Loucy (cell line): ENCODE measurements around the gene SEMA5A.

Source experiments
- H2AFZ ChIP-seq: fragments of 200-600 bp; sonication (generic); 2 replicates; pipeline ENCODE4 v1.6.0; 2016; ENCODE audit warnings: antibody characterized with exemption, mild to moderate bottlenecking, low read length, moderate library complexity
- H3F3A ChIP-seq: fragments of 200-600 bp; 2 replicates; pipeline ENCODE4 v1.6.0; 2016; ENCODE audit warnings: antibody characterized with exemption, low read depth, mild to moderate bottlenecking
- H3K27me3 ChIP-seq: fragments of 200-600 bp; sonication (generic); 2 replicates; pipeline ENCODE4 v1.6.1; 2014; ENCODE audit warnings: low read length, mild to moderate bottlenecking; ENCODE audit not compliant: insufficient read depth, poor library complexity, severe bottlenecking
- H3K36me3 ChIP-seq: fragments of 200-600 bp; sonication (generic); 2 replicates; pipeline ENCODE4 v1.6.1; 2016; ENCODE audit warnings: low read length; ENCODE audit not compliant: insufficient read depth
- H3K4me1 ChIP-seq: fragments of 200-600 bp; sonication (generic); 2 replicates; pipeline ENCODE4 v1.5.1; 2014; ENCODE audit warnings: low read length, mild to moderate bottlenecking; ENCODE audit not compliant: insufficient read depth, poor library complexity, severe bottlenecking
- H3K4me2 ChIP-seq: fragments of 200-600 bp; sonication (generic); 2 replicates; pipeline ENCODE4 v1.6.0; 2014; ENCODE audit warnings: antibody characterized with exemption, low read length, low read depth, mild to moderate bottlenecking; ENCODE audit not compliant: poor library complexity, severe bottlenecking
- H3K4me3 ChIP-seq: fragments of 200-600 bp; sonication (generic); 2 replicates; pipeline ENCODE4 v1.5.1; 2014; ENCODE audit warnings: low read length, mild to moderate bottlenecking, mixed read lengths; ENCODE audit not compliant: poor library complexity, severe bottlenecking
- H3K79me2 ChIP-seq: fragments of 200-600 bp; sonication (generic); 2 replicates; pipeline ENCODE4 v1.6.1; 2014; ENCODE audit warnings: low read length; ENCODE audit not compliant: insufficient read depth
- H3K9ac ChIP-seq: fragments of 200-600 bp; sonication (generic); 2 replicates; pipeline ENCODE4 v1.6.0; 2014; ENCODE audit warnings: mild to moderate bottlenecking, low read depth, low read length, moderate library complexity; ENCODE audit not compliant: poor library complexity, severe bottlenecking
- H3K9me2 ChIP-seq: fragments of 200-600 bp; sonication (generic); replicated peaks from 2 replicates; pipeline ENCODE4 v1.6.1; 2016; ENCODE audit warnings: low read depth, low read length, mixed read lengths
- H3K9me3 ChIP-seq: fragments of 200-600 bp; sonication (generic); 2 replicates; pipeline ENCODE4 v1.6.1; 2014; ENCODE audit warnings: mild to moderate bottlenecking, antibody characterized with exemption, low read length, low read depth; ENCODE audit not compliant: insufficient read depth
- H4K20me1 ChIP-seq: fragments of 200-600 bp; sonication (generic); 2 replicates; pipeline ENCODE4 v1.6.0; 2014; ENCODE audit warnings: antibody characterized with exemption, low read length, mild to moderate bottlenecking; ENCODE audit not compliant: insufficient read depth, poor library complexity, severe bottlenecking
- CTCF ChIP-seq: fragments of 200-600 bp; sonication (generic); conservative IDR thresholded peaks from 2 replicates; pipeline ENCODE4 v1.5.1; 2014; ENCODE audit warnings: mild to moderate bottlenecking, antibody characterized with exemption, low read length
- EZH2phosphoT487 ChIP-seq: fragments of 200-600 bp; IDR thresholded peaks from 2 replicates; pipeline ENCODE4 v1.6.1; 2018; ENCODE audit warnings: antibody characterized with exemption, mild to moderate bottlenecking, moderate library complexity, borderline replicate concordance

Gene SEMA5A

GRCh38 chr5:9058666-9059065 lies 487.2 kb downstream of the SEMA5A start:
- H3K79me2 ChIP-seq = no peaks in the 10 kb centered on the region
- no peaks in the 10 kb centered on the region for H4K20me1 ChIP-seq
- H3K9me2 ChIP-seq = no peaks in the 10 kb centered on the region
- no peak overlapping the region for H3K4me3 ChIP-seq
- no peak overlapping the region for H3K4me2 ChIP-seq
- H3K9ac ChIP-seq = no peak overlapping the region
- H3F3A ChIP-seq = no peaks in the 10 kb centered on the region
- H3K36me3 ChIP-seq = no peaks in the 10 kb centered on the region
- TF ChIP-seq EZH2phosphoT487 (no peak), CTCF (no peak)
- H3K9me3 ChIP-seq = no peaks in the 10 kb centered on the region
- no peaks in the 10 kb centered on the region for H3K4me1 ChIP-seq
- no peak overlapping the region for H2AFZ ChIP-seq
- no peaks in the 10 kb centered on the region for H3K27me3 ChIP-seq

- no peak for TF ChIP-seq CTCF
- Histone ChIP-seq H3K4me3 (no peak overlapping the region), H3K9me3 (no peaks in the 10 kb centered on the region), H3K9me2 (no peaks in the 10 kb centered on the region), H3K9ac (no peak overlapping the region), H4K20me1 (no peaks in the 10 kb centered on the region), H3K79me2 (no peaks in the 10 kb centered on the region), H2AFZ (no peak overlapping the region), H3K36me3 (no peaks in the 10 kb centered on the region), H3K27me3 (no peaks in the 10 kb centered on the region), H3K4me2 (no peak overlapping the region), H3F3A (no peaks in the 10 kb centered on the region), H3K4me1 (no peaks in the 10 kb centered on the region)
These were observed 487.7 kb downstream of the SEMA5A start for GRCh38 chr5:9058161-9058560.

- Histone ChIP-seq H4K20me1 (no peaks in the 10 kb centered on the region), H2AFZ (no peak overlapping the region), H3F3A (no peaks in the 10 kb centered on the region), H3K4me3 (no peak overlapping the region), H3K9ac (no peak overlapping the region), H3K9me3 (no peaks in the 10 kb centered on the region), H3K4me1 (no peaks in the 10 kb centered on the region), H3K27me3 (no peaks in the 10 kb centered on the region), H3K9me2 (no peaks in the 10 kb centered on the region), H3K36me3 (no peaks in the 10 kb centered on the region), H3K79me2 (no peaks in the 10 kb centered on the region), H3K4me2 (no peak overlapping the region)
- TF ChIP-seq EZH2phosphoT487 = no peak
- TF ChIP-seq CTCF = no peak
These were observed 488.4 kb downstream of the SEMA5A start for GRCh38 chr5:9057406-9058000.
